ENCODE results near the gene RAB25. TPM values are rescaled to one million over a fixed set of nuclear protein-coding genes. Genes with fewer than 3 reads are reported as not detected.
"Not testable (repeated sequence)": the region's sequence is repeated elsewhere in the genome, so short reads cannot be mapped to it uniquely, and the experiment has no call there.

RAB25 gene
- total RNA-seq, 1 donor from 2014 or later: 1.7 TPM

DNA sequence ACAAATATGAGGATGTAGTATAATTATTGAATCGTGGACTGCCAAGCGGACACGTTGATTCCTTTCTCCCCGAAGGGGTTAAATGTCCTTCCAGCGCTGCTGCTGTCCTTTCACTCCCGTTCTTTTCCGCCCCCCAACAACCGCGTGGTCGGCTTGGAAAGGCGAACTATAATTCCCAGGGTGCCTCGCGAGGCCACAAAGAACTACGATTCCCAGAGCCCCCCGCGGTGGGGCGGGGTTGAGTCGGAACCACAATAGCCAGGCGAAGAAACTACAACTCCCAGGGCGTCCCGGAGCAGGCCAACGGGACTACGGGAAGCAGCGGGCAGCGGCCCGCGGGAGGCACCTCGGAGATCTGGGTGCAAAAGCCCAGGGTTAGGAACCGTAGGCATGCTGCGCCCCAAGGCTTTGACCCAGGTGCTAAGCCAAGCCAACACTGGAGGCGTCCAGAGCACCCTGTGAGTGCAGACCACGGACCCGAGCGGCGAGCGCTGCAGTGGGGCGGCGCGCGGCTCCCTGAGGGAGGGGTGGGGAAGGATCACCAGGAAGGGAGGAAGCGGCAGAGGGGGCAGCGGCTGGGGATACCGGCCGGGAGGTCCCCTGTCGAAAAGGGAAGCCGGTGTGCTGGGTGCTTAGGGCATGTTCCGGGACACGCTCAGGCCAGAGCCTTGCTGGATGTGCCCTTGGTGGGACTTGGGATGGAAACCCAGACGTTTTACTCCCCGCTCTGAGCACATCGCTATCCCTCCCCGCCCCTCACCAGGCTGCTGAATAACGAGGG, 6.3 kb upstream of the RAB25 start, which contains the start of gene LAMTOR2:
LAMTOR2 (plus strand) TSS at position 283 of the 781 bp plus-strand sequence; CDS start at position 391, 108 bp downstream.
- ATAC-seq: peak; percentile 85
- peak; percentile 99 for DNase-seq (ENCODE audit: low spot score)

DNA sequence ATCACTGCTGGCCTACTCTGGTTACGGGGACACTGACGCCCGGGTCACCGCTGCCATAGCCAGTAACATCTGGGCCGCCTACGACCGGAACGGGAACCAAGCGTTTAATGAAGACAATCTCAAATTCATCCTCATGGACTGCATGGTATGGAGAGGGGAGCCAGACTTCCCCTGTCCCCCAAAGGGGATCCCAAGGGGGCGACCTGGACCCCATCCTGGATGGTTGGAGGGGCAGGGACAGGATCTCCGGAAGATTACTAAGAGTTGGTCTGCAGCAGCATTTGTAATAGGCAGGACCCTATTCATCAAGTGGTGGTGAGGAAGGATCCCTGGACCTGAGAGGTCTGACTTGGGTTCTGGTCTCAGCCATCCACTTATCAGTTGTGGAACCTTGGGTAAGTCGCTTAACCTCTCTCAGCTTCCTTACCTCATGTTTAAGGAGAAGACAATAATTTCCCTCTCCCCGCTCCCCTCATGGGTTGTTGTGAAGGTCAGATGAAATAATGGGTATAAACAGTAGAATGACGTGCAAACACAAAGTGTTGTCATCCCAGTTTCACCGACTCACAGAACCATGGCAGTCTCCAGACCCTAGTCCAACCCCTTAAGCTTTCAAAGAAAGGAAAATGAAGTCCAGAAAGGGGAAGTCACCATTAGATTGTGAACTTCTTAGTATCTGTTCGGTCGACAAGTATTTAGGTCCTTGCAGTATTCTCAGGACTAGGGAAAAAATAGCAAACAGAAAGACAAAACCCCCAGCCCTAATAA, 5.5 kb upstream of the RAB25 start:
- DNase-seq (ENCODE audit: low spot score) (no peak), ATAC-seq (no peak)

DNA sequence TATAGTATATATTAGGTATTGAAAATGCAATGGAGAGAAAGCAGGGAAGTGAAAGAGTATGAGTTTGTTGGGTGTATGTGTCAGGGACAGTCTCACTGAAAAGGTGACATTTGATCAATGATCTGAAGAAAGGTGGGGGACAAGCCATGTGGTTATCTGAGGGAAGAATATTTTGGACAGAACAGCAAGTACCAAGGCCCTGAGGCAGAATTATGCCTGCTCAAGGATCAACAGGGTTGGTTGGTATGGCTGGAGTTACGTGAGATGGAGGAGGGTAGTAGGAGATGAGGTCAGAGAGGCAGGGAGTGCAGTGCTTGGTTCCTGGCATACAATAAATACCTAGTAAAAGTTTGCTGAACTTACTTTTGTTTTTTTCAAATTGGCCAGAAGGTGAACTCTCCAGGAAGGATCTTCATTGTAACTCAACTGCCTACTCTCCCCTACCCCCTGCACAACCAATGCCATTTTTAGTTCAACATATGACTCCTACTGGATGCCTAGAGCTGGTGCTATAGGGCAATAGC, 4.6 kb upstream of the RAB25 start:
- ATAC-seq: no peak

DNA sequence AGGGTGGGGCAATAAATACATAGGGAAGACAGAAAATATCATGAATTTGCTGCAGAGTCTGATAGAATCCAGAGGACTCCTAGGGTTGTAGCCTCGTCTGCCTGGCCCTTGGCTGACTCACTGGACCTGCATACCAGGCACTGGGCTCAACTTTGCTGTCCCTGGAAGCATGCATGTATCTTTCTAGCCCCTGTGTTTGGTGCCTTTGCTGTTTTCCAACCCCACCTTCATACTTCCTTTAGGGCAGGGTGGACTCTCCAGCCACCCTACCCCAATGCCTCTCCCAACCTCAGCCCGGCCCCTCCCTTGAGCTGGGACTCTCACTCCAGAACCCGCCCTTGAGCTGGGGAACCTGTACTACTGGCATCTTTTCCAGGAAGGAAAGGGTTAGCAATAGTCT, 1.2 kb downstream of the RAB25 start:
- no peak for DNase-seq (ENCODE audit: low spot score)
- no peak for ATAC-seq

More for the DNA sequence above, 4.6 kb upstream of the RAB25 start:
- DNase-seq (ENCODE audit: low spot score): no peak

DNA sequence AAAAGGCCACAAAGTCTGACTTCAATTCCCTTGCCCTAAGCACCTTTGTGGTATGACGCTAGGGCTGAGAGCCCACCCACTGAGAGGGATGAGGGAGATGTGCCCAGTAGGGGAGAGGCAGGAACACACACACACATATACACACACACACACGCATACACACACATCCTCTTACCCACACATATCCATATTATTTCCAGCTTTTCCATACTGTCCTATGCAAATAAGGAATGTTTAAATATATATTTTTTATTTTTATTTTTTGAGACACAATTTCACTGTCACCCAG, 3.0 kb downstream of the RAB25 start:
- ATAC-seq (no peak), DNase-seq (ENCODE audit: low spot score) (no peak)

DNA sequence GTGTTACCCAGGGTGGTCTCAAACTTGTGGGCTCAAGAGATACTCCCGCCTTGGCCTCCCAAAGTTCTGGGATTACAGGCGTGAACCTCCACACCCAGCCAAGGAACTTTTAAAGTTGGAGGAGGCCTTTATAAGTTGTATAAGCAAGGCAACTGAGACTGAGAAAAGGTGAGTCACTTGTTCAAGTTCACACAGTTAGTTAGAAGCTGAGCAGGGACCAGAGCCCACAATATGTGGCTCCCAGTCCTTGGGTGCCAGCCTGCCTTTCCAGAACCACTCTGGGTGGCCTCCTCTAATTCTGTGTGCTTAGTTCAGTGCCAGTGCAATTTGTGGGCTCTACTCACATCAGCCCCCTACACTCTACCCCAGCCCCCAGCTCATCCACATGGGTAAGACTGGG, 3.7 kb downstream of the RAB25 start:
- DNase-seq (ENCODE audit: low spot score) (no peak), ATAC-seq (no peak)

DNA sequence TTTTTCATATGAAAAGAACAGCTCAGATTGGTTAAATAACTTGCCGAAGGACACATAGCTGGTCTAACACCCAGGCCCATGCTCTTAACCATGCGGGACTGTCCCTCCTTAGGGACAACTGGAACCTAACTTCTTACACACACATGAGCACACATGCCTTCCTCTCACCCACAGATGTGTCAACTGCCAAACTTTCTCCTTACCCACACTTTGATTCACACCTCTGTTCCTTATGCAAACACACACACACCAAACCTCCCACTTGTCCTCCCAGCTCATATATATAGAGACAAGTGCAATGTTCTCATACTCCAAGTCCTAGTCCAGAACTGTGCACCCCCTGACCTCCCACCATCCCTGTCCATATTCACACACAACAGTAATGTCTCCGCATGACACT, 4.3 kb downstream of the RAB25 start:
- no peak for ATAC-seq
- DNase-seq (ENCODE audit: low spot score): no peak

DNA sequence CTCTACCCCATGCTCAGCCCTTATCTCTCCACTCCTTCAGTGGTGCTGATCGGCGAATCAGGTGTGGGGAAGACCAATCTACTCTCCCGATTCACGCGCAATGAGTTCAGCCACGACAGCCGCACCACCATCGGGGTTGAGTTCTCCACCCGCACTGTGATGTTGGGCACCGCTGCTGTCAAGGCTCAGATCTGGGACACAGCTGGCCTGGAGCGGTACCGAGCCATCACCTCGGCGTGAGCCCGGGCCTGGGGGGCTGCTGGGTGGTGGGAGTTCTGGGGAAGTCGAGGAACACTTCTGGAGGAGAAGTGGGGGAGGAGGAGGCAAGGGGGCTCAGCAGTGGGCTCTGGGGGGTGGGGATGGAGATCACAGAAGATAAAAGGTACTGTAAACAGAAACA, 4.9 kb downstream of the RAB25 start:
- DNase-seq (ENCODE audit: low spot score) (no peak), ATAC-seq (no peak)

DNA sequence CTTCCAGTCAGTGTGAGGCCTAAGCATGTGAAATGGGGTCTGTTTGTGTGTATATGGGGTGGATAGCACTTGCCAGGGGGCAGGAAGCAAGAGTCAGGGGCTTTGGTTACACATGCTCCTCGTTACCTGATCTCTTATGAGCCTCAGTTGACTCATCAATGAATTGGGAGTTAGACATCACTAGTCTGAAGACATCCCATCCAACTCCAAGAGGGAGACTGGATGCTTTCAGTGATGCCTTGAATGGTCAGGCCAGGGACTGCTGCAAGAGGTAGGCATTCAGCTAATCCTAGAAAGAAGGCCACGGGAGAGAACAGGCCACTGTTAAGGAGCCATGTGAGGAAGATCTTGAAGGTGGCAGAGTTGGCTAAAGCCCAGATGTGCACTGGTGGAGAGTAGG, 6.3 kb downstream of the RAB25 start:
- DNase-seq (ENCODE audit: low spot score): no peak

DNA sequence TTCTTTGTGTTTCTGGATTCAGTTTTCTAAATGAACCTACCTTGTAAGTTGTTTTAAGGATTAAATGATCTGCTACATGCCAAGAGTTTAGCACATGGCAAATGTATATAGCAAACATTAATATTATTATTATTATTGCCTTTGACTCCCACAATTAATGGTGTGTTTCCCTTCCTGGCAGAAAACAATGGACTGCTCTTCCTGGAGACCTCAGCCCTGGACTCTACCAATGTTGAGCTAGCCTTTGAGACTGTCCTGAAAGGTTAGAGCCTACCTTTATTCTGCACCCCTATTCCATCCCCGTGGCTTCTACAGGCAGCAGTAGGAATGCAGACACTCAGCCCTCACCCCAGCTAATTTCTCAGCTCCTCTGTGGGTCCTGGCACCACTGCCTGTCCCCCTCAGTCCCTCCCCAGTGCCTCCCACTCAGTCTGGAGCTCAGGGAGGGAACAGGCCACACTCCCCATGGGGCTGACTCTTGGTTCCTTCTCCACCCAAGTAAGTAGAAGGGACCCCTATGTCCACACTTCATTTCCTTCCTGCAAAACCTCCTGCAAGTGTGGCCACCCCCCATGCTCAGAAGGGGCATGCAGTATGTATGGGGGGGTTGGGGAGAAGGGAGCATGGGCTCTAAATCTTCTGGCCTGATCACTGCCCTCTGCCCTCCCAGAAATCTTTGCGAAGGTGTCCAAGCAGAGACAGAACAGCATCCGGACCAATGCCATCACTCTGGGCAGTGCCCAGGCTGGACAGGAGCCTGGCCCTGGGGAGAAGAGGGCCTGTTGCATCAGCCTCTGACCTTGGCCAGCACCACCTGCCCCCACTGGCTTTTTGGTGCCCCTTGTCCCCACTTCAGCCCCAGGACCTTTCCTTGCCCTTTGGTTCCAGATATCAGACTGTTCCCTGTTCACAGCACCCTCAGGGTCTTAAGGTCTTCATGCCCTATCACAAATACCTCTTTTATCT, 8.8 kb downstream of the RAB25 start:
- peak; percentile 87 for ATAC-seq
- peak; percentile 95 for DNase-seq (ENCODE audit: low spot score)

More for the DNA sequence above, 6.3 kb downstream of the RAB25 start:
- no peak for ATAC-seq

DNA sequence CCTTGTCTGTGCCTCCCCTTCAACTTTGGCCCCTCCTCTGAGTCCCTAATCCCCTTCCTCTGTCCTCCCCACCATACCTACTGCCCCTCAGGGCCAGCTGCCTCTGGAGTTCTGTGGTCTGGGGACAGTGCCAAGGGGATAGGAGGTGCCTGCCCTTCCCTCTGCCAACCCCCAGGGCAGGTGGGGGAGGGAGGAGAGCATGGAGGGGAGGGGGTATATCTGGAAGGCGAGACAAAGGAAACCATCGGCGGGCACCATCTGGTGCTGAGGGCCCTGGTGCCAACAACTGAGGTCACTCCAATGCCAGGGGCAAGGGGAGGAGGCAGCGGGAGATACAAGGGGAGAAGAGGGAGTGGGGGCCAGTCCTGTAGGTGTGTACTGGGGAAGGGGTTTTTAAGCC, 9.6 kb downstream of the RAB25 start:
- ATAC-seq: peak; percentile 45
- DNase-seq (ENCODE audit: low spot score): no peak

DNA sequence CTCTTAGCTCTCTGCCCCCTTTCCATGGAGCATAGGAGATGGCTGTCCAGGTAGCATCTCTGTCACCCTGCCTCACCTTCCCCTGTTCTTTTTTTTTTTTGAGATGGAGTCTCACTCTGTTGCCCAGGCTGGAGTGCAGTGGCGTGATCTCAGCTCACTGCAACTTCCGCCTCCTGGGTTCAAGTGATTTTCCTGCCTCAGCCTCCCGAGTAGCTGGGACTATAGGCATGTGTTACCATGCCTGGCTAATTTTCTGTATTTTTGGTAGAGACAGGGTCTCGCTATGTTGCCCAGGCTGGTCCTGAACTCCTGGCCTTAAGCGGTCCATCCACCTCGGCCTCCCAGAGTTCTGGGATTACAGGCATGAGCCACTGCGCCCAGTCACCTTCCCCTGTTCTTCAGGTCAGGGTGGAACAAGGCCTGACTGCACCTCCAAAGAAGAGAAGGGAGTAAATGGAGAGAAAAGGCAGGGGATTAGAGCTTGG, 10.4 kb downstream of the RAB25 start:
- DNase-seq (ENCODE audit: low spot score); ATAC-seq: not testable (repeated sequence)

DNA sequence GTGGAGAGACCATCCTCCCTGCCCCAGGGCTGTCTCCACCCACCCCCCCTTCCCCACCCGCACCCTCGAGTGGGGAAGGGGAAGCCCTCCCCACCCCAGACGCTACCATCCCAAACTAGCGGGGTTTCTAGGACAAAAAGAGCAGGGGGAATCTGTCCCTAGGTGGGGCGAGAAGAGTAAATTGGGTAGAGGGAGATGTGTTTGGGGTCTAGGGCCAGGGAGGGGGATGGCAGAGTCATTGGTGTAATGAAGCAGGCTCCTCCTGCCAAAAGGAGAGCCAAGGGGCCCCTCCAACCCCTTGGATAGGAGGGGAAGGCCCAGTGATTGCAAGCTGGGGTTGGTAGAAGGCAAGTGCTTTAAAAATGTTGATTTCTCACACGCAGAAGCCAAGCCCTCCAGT, 11.3 kb downstream of the RAB25 start:
- DNase-seq (ENCODE audit: low spot score) (no peak), ATAC-seq (no peak)

DNA sequence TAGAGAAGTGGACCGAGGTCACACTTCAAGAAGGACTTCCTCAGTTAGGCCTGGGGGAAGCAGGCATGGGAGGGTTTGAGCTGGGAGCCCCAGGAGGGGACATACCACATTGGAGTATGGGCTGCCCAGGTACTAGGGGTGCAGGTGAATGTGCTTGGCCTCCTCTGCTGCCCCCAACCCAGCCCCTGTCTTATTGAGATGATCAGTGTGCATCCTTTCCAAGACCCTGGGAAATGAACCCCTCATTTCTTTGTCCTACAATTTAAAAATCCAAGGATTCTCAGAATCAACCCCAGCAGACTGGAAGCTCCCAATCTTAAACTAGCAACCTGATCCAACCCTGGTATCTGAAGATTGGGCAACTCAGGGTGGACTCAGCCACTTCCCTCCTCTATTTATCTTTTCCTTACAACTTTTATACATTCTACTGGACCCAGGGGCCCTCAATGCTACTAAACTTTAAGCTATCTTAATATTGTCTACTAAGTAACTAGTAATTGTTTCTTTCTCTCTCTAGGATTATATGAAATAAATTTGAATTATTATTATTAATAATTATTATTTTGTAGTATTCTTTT, 12.2 kb downstream of the RAB25 start:
- DNase-seq (ENCODE audit: low spot score): no peak
- no peak for ATAC-seq

DNA sequence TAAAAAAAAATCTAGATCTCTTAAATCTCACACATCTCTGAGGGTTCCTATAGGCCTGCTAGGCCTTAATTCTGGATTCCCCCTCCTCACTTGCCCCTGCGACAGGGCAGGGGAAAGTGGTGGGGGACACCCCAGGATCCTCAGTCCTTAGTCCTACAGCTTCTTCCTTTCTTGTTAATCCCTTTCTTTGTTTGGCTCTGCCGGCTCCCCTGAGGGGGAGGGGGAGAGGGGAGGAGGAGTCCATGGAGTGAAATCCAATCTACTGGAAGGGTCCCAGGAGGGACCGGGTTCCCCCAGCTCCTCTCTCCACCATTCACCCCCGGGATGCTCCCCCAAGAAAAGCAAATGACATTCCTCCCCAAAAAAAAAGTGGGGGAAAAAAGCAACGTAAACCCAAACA, 12.8 kb downstream of the RAB25 start:
- ATAC-seq (no peak), DNase-seq (ENCODE audit: low spot score) (no peak)

DNA sequence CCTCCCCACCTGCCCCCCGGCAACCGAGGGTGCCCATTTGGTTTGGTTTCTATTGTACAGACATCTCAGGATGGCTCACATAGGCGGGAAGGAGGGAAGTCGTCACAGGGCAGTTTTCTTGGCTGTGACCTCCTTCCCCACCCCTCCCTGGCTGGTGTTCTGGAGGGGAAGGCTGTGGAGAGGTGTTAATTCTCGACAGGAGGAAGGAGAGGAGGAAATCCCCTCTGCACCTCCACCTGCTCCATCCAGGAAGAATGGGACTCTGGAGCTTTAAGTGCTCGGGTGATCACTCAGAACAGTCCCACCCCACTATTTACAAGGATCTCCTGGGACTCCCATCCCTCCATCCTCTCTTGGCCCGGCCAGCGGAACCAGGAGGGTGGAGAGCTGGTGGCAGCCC, 13.7 kb downstream of the RAB25 start:
- ATAC-seq (no peak), DNase-seq (ENCODE audit: low spot score) (no peak)

DNA sequence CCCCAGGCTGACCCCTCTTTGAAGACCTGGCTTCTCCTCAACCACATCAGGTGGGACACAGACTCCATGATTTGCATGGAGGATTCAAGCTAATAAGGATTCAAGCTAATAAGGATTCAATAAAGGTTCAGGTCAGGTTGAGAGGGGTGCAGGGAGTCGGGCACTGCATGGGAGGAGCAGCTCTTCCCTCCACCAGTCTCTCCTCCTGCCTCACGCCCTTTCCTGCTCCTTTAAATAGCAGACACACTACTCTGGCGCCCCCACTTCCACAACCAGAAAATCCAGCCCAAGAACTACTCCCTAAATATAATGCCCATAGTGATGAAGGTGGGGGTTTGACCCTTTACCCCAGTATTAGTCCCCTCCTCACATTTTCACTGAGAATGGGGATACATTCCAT, 14.2 kb downstream of the RAB25 start:
- ATAC-seq (no peak), DNase-seq (ENCODE audit: low spot score) (no peak)

DNA sequence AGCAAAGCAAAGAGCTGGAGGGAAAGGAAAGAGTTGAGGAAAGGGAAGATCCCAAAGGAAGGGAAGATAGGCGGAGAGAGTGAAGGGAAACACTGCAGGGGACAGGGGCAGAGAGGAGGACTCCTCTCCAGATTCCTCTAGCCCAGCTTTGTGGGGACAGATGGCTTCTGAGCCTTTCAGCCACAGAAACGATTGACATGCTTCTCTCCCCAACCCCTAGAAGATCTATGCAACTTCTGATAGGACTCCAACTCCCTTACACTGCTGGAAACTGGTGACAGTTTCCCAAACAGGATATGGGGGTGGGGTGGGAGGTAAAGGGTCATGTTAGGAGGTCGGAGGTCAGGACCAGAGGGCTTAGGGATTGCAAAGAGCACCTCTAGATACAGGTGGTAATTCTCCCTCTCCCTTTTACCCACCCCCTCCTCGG, 14.8 kb downstream of the RAB25 start:
- DNase-seq (ENCODE audit: low spot score): peak; percentile 64
- ATAC-seq: peak; percentile 45

DNA sequence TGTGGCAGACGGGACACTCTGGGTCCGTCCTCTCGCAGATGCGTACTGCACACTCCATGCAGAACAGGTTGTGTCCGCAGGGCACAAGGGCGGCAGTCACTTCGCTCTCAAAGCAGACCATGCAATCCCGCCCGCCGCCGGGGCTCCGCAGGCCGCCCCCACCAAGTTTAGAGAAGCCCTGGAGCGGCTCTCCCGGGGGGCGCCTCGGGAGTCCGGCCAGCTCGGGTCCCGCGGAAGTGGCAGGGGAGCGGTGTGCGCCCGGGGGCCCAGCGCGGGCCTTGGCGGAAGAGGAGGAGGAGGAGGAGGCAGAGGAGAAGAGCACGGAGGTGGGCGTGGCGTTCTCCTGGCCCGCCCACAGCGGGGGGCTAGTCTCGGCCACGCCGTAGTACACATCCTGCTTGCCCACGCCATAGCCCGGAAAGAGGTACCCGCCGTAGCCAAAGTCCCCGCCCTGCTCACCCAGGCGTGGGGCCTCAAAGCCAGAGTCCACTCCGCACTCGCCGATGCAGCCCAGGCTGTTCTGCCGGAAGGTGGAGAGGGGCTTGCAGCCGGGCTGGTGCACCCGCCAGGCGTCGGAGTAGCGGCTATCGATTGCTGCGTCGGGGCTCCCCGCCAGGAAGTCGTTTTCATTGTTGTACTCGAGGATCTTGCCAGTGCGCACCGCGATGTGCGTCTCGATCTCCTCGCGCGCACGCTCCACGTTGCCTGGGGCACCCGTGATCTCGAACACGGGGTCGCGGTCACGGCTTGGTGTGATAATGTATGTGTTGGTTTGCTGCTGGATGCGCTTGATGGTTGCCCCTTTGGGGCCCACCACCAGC, 15.9 kb downstream of the RAB25 start:
- peak; percentile 83 for ATAC-seq
- DNase-seq (ENCODE audit: low spot score): peak; percentile 81

DNA sequence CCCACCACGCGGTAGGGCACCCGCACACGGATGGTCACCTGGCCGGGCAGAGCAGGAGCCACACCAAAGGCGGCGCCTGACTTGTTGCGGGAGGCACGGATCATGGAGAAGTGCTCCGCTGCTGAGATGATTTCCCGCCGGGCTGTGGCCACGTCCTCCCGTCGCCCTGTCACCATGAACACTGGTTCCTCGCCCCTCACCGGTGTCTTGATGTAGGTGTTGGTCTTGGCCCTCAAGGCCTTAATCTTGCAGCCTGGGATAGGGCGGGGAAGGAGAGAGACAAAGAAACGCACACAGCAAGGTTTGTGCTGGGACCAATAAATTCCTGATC, 16.4 kb downstream of the RAB25 start:
- no peak for ATAC-seq

More for the DNA sequence above, 16.4 kb downstream of the RAB25 start:
- DNase-seq (ENCODE audit: low spot score): no peak
